NCI-H82 treated with DMSO at 0.1 percent for 48 hours (cell line): ENCODE data around the gene BBOX1.

ENCODE experiments used
- DNase-seq: peaks from one replicate; lab custom pipeline; 2025; ENCODE audit not compliant: unreplicated experiment; lab: John Stamatoyannopoulos, UW

Gene BBOX1

GRCh38 chr11:27025312-27025955, 15.2 kb upstream of the BBOX1 start:
- DNase-seq = no peak

DNA sequence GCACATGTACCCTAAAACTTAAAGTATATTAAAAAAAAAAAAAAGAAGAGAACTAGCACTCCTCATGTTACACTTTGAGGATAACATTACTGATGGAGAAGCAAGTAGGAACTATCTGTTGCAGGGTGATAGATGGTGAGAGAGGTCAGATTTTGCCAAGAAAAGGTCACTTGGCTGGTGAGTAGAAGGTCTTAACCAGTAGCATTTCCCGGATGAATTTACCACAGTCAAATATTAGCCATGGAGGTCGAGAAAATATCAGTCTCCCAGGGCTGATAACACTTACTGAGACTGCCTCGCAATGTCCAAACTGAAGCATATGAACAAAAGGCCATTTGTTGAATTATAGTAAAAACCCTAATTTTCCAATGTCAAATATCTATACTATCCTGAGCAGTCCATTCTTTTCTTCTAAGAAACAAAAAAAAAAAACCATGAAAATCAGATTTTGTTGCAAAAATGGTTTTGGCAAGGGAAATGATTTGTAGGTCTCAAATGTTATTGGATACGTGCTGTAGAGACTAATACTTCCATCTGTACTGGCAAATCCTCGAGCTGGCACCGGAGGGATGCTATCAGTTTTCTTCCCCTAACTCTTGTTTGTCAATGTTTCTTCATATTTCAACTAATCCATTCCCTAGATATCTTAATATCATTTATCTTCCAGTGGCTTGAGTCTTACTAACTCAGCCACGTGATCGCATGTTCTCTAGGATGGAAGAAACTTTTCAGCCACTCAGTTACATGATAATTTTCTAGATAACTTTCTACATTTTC, 14.5 kb upstream of the BBOX1 start:
- no peak for DNase-seq

- no peak for DNase-seq
These were observed 12.1 kb upstream of the BBOX1 start for GRCh38 chr11:27028561-27028965.

GRCh38 chr11:27029966-27030365, 10.6 kb upstream of the BBOX1 start:
- no peak for DNase-seq

DNA sequence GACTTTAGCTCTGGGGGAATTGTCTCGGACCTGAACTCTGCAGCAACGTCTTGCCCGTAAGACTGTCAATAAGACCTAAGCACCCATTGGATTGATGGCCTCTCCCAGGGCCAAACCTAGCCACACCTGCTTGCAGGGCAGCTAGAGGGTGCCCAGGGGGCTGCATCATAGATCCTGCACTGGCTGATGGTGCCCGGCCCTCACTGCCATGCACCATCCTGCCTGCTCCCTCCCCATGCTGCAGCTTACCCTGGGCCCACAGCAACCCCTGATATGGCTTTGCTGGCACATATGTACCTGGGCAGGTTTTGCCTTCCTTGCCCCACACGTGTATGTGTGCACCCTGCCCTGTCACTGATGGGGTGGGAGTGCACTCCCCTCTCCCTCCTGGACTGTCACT, 8.9 kb upstream of the BBOX1 start:
- DNase-seq = no peak

GRCh38 chr11:27039873-27040272, 742 bp upstream of the BBOX1 start:
- no peak for DNase-seq

DNA sequence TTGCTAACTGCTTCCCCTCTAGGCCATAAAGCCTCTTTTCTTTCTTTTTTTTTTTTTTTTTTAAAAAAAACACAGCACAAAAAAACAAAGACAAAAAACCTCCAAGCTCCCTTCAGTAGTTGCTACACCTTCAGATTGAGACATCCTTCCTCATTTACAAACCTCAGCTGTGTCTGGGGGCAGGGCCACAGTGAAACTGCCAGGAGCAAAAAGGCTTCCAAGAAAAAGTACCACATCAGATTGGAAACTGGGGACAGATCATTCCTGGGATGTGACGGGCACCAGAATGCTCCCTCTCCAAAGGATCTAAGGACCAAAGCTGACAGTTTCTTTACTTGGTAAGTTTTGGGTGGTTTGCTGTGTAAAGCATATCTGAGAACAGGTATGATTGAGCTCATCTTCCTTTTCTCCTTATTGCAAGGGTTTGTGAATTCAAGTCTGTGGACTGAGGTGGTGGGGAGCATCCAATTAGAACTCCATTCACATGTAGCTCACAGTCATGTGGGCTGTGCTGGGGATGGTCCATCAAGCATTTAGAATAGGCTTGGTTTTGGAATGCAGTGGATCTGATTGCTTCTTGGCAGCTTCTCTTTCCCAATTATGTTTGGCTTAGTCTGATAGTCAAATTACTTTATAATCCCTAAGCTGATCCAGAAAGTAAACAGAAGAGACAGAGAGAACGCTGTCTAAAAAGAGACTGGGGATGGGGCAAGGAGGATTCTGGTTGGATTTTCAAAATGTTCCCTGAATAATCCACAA, 705 bp downstream of the BBOX1 start:
- peak; percentile 53 for DNase-seq

DNA sequence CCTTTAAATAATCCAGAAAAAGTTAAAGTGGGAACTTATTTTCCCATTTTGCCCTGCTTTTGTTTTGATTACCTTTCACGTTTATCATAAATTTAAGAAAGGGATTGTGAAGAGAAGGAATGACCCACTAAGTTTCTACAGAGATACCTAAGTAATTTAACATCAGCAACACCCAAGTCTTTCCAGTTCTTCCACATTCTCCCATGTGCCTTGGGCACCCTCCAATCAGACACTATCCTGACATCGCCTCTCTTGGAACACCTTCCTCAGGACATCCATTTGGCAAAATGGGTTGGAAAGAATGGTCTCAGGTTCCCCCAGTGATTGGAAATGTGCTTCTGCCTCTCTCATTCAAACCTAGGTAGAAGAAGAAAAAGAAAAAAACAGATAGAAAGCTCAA, 6.3 kb downstream of the BBOX1 start:
- DNase-seq = no peak

- DNase-seq = no peak
These were observed 12.1 kb downstream of the BBOX1 start for GRCh38 chr11:27052668-27053067.

- no peak for DNase-seq
These were observed 14.6 kb downstream of the BBOX1 start for GRCh38 chr11:27055065-27055682.

DNA sequence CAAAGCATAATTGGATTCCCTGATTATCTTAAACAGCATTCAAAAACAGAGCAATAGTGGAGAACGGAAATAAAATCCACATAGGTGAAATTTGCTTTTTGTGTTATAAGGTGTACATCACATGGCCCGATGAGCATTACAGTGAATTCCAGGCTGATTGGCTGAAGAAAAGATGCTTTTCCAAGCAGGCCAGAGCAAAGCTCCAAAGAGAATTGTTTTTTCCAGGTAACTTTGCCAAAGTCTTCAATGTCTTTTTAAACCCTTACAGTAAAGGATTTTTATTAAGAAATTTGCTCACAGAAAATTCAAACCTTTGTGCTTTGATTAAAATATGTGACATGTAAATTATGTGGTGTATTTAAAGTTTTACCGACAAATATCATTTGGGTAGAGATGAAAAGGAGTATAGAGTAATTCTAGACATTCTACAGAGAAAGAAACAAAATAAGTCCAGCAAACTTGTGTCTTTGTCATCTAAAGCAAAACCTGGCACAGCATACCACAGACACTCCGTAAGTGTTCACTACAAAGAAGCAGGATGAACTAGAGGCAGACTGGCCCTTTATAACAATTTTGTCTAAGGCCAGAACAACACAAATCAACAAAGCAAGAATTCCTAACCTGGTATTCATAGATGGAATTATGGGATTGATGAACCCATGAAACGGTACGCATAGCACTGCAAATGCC, 16.6 kb downstream of the BBOX1 start:
- DNase-seq = no peak

DNA sequence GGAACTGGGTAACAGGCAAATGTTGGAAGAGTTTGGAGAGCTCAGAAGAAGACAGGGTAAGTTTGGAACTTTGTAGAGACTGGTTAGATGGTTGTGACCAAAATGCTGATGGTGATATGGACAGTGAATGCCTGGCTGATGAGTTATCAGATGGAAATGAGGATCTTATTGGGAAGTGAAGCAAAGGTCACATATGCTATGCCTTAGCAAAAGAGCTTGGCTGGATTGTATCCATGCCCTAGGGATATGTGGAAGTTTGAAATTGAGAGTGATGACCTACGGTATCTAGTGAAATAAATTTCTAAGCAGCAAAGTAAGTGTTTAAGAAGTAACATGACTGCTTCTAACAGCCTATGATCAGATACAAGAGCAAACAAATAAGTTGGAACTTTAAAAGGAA, 17.8 kb downstream of the BBOX1 start:
- no peak for DNase-seq

DNA sequence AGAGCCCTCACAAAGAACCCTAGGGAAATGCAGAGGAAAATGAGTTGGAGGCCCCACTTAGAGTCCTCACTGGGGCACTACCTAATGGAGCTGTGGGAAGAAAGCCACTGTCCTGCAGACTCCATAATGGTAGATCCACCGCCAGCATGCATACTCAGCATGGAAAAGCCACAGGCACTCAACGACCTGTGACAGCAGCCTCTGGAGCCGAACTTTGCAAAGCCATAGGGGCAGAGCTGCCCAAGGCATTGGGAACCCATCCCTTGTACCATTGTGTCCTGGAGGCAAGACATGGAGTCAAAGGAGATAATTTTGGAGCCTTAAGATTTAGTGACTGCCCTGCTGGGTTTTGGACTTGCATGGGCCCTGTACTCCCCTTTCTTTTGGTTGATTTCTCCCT, 18.8 kb downstream of the BBOX1 start:
- no peak for DNase-seq

DNA sequence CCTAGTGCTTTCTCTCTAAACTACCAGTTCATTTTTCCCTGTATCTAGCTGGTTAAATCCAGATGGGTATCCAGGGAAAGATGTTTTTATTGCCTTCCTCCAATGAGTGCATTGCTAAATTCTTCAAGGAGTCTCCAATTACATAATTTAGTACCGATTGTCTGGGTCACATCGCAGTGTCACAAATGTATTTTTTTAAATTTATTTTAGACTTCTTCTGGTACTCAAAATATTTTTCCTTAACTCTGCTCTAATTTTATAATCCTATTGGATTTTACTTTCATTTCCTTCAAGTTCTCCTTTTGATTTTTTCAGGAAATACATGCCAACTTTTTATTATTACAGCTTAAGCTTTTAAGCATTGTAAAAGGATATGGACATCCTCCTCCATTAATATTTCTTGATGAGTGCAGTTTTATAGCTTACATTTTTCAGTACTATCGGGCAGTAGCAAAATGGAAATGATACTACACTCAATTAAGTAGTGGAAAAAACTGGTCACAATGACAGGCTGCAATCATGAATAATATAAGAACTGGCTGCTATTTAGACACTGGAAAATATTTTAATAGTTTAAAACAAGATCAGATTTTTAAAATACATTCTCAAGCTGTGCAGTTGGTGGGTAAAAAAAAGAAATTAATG, 20.3 kb downstream of the BBOX1 start:
- DNase-seq = no peak

- DNase-seq = no peak
These were observed 20.8 kb downstream of the BBOX1 start for GRCh38 chr11:27061461-27061821.

- DNase-seq = no peak
These were observed 23.5 kb downstream of the BBOX1 start for GRCh38 chr11:27064086-27064485.

- no peak for DNase-seq
These were observed 34.6 kb downstream of the BBOX1 start for GRCh38 chr11:27075192-27075591.

- DNase-seq = no peak
These were observed 35.0 kb downstream of the BBOX1 start for GRCh38 chr11:27075655-27076054.

DNA sequence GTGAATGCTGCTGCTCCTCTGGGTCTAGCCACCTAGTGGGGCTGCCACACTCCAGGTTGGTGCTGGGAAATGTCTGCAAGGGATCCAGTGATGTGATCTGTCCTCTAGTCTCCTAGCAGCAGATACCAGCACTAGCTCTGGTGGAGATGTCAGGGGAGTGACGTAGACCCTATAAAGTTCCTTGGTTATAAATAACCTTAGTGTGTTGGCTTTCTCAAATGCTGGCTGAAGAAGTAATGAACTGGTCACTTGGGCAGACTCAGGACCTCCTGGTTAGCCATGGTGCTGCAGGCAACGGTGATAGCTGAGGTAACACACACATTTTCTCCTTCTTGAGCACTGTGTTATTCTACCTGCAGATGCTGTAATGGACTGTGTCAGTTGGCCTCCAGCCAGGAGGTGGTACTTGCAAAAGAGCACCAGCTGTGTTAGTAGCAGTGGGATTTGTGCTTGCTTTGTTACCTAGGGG, 35.5 kb downstream of the BBOX1 start:
- no peak for DNase-seq

GRCh38 chr11:27081056-27081455, 40.4 kb downstream of the BBOX1 start:
- DNase-seq = no peak
